Liver (tissue), 9 donors: Measurements from ENCODE around the gene RASGRP4. TPM values are rescaled to one million over a fixed set of nuclear protein-coding genes. Genes with fewer than 3 reads are reported as not detected.

ENCODE experiments used
- DNase-seq: peaks from one replicate; pipeline ENCODE4 v3.0.0-alpha.2; 2017; ENCODE audit warnings: low spot score
- H3K27ac ChIP-seq, 2 donors: one replicate each; pipeline ENCODE4 v1.7.0; 2013; ENCODE audit warnings: inconsistent platforms in 2 of 2, low read length in 2 of 2, control low read depth in 1 of 2, low read depth in 1 of 2, mild to moderate bottlenecking in 1 of 2
- H3K27me3 ChIP-seq, 4 donors: one replicate each; pipeline versions ENCODE4 v1.6.1 to v1.7.0; 2013; ENCODE audit warnings: low read length in 3 of 4, inconsistent platforms in 1 of 4, mild to moderate bottlenecking in 1 of 4, moderate library complexity in 1 of 4; ENCODE audit not compliant: control insufficient read depth in 4 of 4, insufficient read depth in 4 of 4
- H3K36me3 ChIP-seq, 4 donors: one replicate each; pipeline versions ENCODE4 v1.6.1 to v1.7.0; 2013; ENCODE audit warnings: low read length in 3 of 4, mild to moderate bottlenecking in 3 of 4, low read depth in 1 of 4, moderate library complexity in 1 of 4; ENCODE audit not compliant: control insufficient read depth in 4 of 4, insufficient read depth in 3 of 4
- H3K4me1 ChIP-seq, 4 donors: one replicate each; pipeline versions ENCODE4 v1.6.1 to v1.7.0; 2013; ENCODE audit warnings: low read length in 3 of 4, mild to moderate bottlenecking in 3 of 4, moderate library complexity in 1 of 4; ENCODE audit not compliant: control insufficient read depth in 4 of 4, insufficient read depth in 4 of 4
- H3K4me3 ChIP-seq, 3 donors: one replicate each; pipeline versions ENCODE4 v1.6.1 to v1.7.0; 2013; ENCODE audit warnings: low read length in 3 of 3, control low read depth in 1 of 3, low read depth in 1 of 3, mild to moderate bottlenecking in 1 of 3
- H3K9ac ChIP-seq, 2 donors: one replicate each; pipeline ENCODE4 v1.7.0; 2013; ENCODE audit warnings: low read length in 2 of 2, mild to moderate bottlenecking in 2 of 2, moderate library complexity in 2 of 2, control low read depth in 1 of 2, low read depth in 1 of 2
- H3K9me3 ChIP-seq, 4 donors: one replicate each; pipeline versions ENCODE4 v1.6.1 to v1.7.0; 2013; ENCODE audit warnings: low read length in 3 of 4; ENCODE audit not compliant: control insufficient read depth in 4 of 4
- EGR1 ChIP-seq, 2 donors: IDR thresholded peaks; 2 replicates each; pipeline ENCODE4 v1.6.1; 2016 to 2018; ENCODE audit warnings: antibody characterized with exemption in 2 of 2, low read depth in 2 of 2
- FOXA1 ChIP-seq: IDR thresholded peaks from 2 replicates; pipeline ENCODE4 v1.6.1; 2016; ENCODE audit warnings: antibody characterized with exemption
- FOXA2 ChIP-seq: IDR thresholded peaks from 2 replicates; pipeline ENCODE4 v1.6.1; 2016; ENCODE audit warnings: antibody characterized with exemption
- GABPA ChIP-seq, 2 donors: IDR thresholded peaks in 1 of 2; conservative IDR thresholded peaks in 1 of 2; 2 replicates each; pipeline ENCODE4 v1.6.1; 2016; ENCODE audit warnings: antibody characterized with exemption in 2 of 2, mild to moderate bottlenecking in 1 of 2, moderate library complexity in 1 of 2
- HNF4A ChIP-seq, 2 donors: conservative IDR thresholded peaks; 2 replicates each; pipeline ENCODE4 v1.6.1; 2016; ENCODE audit warnings: antibody characterized with exemption in 2 of 2, mild to moderate bottlenecking in 2 of 2
- HNF4G ChIP-seq: IDR thresholded peaks from 2 replicates; pipeline ENCODE4 v1.6.1; 2016; ENCODE audit warnings: antibody characterized with exemption
- JUND ChIP-seq, 2 donors: IDR thresholded peaks; 2 replicates each; pipeline ENCODE4 v1.6.1; 2016; ENCODE audit warnings: antibody characterized with exemption in 2 of 2
- NR2F2 ChIP-seq: IDR thresholded peaks from 2 replicates; pipeline ENCODE4 v1.6.1; 2016; ENCODE audit warnings: antibody characterized with exemption
- RAD21 ChIP-seq, 2 donors: IDR thresholded peaks; 2 replicates each; pipeline ENCODE4 v1.6.1; 2016; ENCODE audit warnings: antibody characterized with exemption in 2 of 2, mild to moderate bottlenecking in 2 of 2
- RXRA ChIP-seq, 2 donors: IDR thresholded peaks; 2 replicates each; pipeline ENCODE4 v1.6.1; 2017 to 2018; ENCODE audit warnings: antibody characterized with exemption in 2 of 2, mild to moderate bottlenecking in 1 of 2
- SP1 ChIP-seq: IDR thresholded peaks from 2 replicates; pipeline ENCODE4 v1.6.1; 2018; ENCODE audit warnings: antibody characterized with exemption, mild to moderate bottlenecking
- TAF1 ChIP-seq: conservative IDR thresholded peaks from 2 replicates; pipeline ENCODE4 v1.6.1; 2016; ENCODE audit warnings: antibody characterized with exemption, mild to moderate bottlenecking
- YY1 ChIP-seq: IDR thresholded peaks from 2 replicates; pipeline ENCODE4 v1.6.1; 2016; ENCODE audit warnings: antibody characterized with exemption, mild to moderate bottlenecking
- WGBS: extraction: QIAGEN DNeasy Blood & Tissue Kit; methylation state at CpG from one replicate; pipeline ENCODE4 v1.1.7; 2013; 5-methylcytosine and 5-hydroxymethylcytosine counted together
- polyA plus RNA-seq, 2 donors: library from polyadenylated mRNA; stranded (reverse) in 1 of 2; unstranded in 1 of 2; fragments of 200-250 nt in 1 of 2; fragments of >200 nt in 1 of 2; fragmentation: Nextera tagmentation in 1 of 2; extraction: Ambion mirVana in 1 of 2; gene quantifications; one replicate each; pipeline versions ENCODE4 v1.2.1 to v1.2.3, GENCODE V29; 2013 to 2015
- total RNA-seq, 2 donors: library from RNA; depleted of rRNA; stranded (reverse); fragments of >200 nt; gene quantifications; one replicate each; pipeline ENCODE4 v1.2.3, GENCODE V29; 2014
- TF ChIP-seq, protein P1 (sequence below): IDR thresholded peaks from 2 replicates; pipeline ENCODE4 v1.6.1; 2016; ENCODE audit warnings: antibody characterized with exemption
- TF ChIP-seq, protein P2 (sequence below): IDR thresholded peaks from 2 replicates; pipeline ENCODE4 v1.6.1; 2016; ENCODE audit warnings: antibody characterized with exemption, mild to moderate bottlenecking
- TF ChIP-seq, protein P3 (sequence below): IDR thresholded peaks from 2 replicates; pipeline ENCODE4 v1.6.1; 2016; ENCODE audit warnings: antibody characterized with exemption
- TF ChIP-seq, protein P4 (sequence below): fragments of 150-350 bp; IDR thresholded peaks from 2 replicates; pipeline ENCODE4 v1.5.1; 2017; ENCODE audit warnings: improper control_type of control experiment, low read depth, low read length; ENCODE audit not compliant: missing input control
- TF ChIP-seq, protein P5 (sequence below): IDR thresholded peaks from 2 replicates; pipeline ENCODE4 v1.6.1; 2016; ENCODE audit warnings: antibody characterized with exemption
- donor health status: healthy.
- donor health status: healthy.
- donor health status: healthy.
- donor health status: healthy.
- donor health status: healthy.

The RASGRP4 gene
- total and polyA plus RNA-seq, 4 donors, result 0.60 to 2.4 (median 1.6) TPM

DNA sequence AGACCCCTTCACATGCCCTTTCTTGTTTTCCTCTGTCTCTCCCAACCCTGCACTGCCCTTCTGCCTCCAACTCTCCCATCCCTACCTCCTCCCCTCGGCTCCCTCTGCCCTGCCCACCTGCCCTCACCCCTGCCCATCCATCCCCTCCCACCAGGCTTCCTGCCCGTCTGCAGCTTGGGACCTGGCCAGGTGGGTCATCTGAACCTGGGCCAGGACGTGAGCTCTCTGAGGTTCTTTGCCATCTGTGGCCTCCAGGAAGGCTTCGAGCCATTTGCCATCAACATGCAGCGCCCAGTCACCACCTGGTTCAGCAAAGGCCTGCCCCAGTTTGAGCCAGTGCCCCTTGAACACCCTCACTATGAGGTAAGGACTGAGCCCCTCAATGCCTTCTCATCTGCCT is 43.1 kb upstream of the RASGRP4 start:
- no peaks in the 10 kb centered on the region for H3K4me1 ChIP-seq
- no peak overlapping the region for H3K4me3 ChIP-seq
- WGBS, result 53% methylated on average over 5 of the region's 5 CpGs
- no peak overlapping the region for H3K27ac ChIP-seq
- DNase-seq, result no peak
- no peaks in the 10 kb centered on the region for H3K27me3 ChIP-seq
- no peak for TF ChIP-seq EGR1 (IDR thresholded peaks at IDR 0.05; ENCODE audit: low read depth in 2 of 2)
- TF ChIP-seq, protein P1, sequence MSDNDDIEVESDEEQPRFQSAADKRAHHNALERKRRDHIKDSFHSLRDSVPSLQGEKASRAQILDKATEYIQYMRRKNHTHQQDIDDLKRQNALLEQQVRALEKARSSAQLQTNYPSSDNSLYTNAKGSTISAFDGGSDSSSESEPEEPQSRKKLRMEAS, result no peak
- no peak for TF ChIP-seq GABPA (IDR thresholded peaks at IDR 0.05 in 1 of 2, conservative IDR thresholded peaks at IDR 0.05 in 1 of 2)
- TF ChIP-seq, protein P2, sequence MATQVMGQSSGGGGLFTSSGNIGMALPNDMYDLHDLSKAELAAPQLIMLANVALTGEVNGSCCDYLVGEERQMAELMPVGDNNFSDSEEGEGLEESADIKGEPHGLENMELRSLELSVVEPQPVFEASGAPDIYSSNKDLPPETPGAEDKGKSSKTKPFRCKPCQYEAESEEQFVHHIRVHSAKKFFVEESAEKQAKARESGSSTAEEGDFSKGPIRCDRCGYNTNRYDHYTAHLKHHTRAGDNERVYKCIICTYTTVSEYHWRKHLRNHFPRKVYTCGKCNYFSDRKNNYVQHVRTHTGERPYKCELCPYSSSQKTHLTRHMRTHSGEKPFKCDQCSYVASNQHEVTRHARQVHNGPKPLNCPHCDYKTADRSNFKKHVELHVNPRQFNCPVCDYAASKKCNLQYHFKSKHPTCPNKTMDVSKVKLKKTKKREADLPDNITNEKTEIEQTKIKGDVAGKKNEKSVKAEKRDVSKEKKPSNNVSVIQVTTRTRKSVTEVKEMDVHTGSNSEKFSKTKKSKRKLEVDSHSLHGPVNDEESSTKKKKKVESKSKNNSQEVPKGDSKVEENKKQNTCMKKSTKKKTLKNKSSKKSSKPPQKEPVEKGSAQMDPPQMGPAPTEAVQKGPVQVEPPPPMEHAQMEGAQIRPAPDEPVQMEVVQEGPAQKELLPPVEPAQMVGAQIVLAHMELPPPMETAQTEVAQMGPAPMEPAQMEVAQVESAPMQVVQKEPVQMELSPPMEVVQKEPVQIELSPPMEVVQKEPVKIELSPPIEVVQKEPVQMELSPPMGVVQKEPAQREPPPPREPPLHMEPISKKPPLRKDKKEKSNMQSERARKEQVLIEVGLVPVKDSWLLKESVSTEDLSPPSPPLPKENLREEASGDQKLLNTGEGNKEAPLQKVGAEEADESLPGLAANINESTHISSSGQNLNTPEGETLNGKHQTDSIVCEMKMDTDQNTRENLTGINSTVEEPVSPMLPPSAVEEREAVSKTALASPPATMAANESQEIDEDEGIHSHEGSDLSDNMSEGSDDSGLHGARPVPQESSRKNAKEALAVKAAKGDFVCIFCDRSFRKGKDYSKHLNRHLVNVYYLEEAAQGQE, result no peak
- TF ChIP-seq FOXA1, result no peak
- no peak for TF ChIP-seq JUND (IDR thresholded peaks at IDR 0.05)
- TF ChIP-seq, protein P3, sequence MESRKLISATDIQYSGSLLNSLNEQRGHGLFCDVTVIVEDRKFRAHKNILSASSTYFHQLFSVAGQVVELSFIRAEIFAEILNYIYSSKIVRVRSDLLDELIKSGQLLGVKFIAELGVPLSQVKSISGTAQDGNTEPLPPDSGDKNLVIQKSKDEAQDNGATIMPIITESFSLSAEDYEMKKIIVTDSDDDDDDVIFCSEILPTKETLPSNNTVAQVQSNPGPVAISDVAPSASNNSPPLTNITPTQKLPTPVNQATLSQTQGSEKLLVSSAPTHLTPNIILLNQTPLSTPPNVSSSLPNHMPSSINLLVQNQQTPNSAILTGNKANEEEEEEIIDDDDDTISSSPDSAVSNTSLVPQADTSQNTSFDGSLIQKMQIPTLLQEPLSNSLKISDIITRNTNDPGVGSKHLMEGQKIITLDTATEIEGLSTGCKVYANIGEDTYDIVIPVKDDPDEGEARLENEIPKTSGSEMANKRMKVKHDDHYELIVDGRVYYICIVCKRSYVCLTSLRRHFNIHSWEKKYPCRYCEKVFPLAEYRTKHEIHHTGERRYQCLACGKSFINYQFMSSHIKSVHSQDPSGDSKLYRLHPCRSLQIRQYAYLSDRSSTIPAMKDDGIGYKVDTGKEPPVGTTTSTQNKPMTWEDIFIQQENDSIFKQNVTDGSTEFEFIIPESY, result no peak
- no peak for TF ChIP-seq SP1
- no peak for TF ChIP-seq YY1
- TF ChIP-seq, protein P4, sequence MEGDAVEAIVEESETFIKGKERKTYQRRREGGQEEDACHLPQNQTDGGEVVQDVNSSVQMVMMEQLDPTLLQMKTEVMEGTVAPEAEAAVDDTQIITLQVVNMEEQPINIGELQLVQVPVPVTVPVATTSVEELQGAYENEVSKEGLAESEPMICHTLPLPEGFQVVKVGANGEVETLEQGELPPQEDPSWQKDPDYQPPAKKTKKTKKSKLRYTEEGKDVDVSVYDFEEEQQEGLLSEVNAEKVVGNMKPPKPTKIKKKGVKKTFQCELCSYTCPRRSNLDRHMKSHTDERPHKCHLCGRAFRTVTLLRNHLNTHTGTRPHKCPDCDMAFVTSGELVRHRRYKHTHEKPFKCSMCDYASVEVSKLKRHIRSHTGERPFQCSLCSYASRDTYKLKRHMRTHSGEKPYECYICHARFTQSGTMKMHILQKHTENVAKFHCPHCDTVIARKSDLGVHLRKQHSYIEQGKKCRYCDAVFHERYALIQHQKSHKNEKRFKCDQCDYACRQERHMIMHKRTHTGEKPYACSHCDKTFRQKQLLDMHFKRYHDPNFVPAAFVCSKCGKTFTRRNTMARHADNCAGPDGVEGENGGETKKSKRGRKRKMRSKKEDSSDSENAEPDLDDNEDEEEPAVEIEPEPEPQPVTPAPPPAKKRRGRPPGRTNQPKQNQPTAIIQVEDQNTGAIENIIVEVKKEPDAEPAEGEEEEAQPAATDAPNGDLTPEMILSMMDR, result no peak
- TF ChIP-seq RAD21 (IDR thresholded peaks at IDR 0.05), result no peak
- TF ChIP-seq FOXA2, result no peak
- TF ChIP-seq, protein P5, sequence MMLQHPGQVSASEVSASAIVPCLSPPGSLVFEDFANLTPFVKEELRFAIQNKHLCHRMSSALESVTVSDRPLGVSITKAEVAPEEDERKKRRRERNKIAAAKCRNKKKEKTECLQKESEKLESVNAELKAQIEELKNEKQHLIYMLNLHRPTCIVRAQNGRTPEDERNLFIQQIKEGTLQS, result no peak
- no peak for TF ChIP-seq NR2F2
- no peak for TF ChIP-seq HNF4A (conservative IDR thresholded peaks at IDR 0.05)
- no peak for TF ChIP-seq RXRA (IDR thresholded peaks at IDR 0.05)
- TF ChIP-seq TAF1, result no peak
- TF ChIP-seq HNF4G, result no peak
- no peak overlapping the region for H3K9ac ChIP-seq
- no peaks in the 10 kb centered on the region for H3K36me3 ChIP-seq
- H3K9me3 ChIP-seq, result no peaks in the 10 kb centered on the region
